ENCODE results near the gene ADAM19. TPM values are rescaled to one million over a fixed set of nuclear protein-coding genes. Genes with fewer than 3 reads are reported as not detected.

ADAM19 gene
- total RNA-seq, 6 experiments from 2014 or later: 75.4 to 152 (median 83.2) TPM

- TF ChIP-seq CTCF (IDR thresholded peaks at IDR 0.05): no peak
- peaks cover 4% of the 10 kb centered on the region for H3K27me3 Mint-ChIP-seq (ENCODE audit: insufficient read depth)
- H3K9me3 Mint-ChIP-seq: no peaks in the 10 kb centered on the region
- no peak overlapping the region for H3K27ac Mint-ChIP-seq
- no peak for DNase-seq
- H3K36me3 Mint-ChIP-seq (ENCODE audit: low read depth): no peaks in the 10 kb centered on the region
- peaks cover 33% of the 10 kb centered on the region for H3K4me1 Mint-ChIP-seq (ENCODE audit: low read depth)
- peak overlapping the region; percentile 75; the same call in 1 of the 2 replicates for H3K4me3 Mint-ChIP-seq
Observed at GRCh38 chr5:157460921-157461792, 114.4 kb downstream of the ADAM19 start.

- Mint-ChIP-seq H3K27me3 (ENCODE audit: insufficient read depth) (peaks cover 5% of the 10 kb centered on the region), H3K4me3 (peak within 1 kb of the TSS; percentile 75), H3K27ac (no peak within 1 kb of the TSS), H3K9me3 (no peaks in the 10 kb centered on the region), H3K4me1 (ENCODE audit: low read depth) (peaks cover 21% of the 10 kb centered on the region), H3K36me3 (ENCODE audit: low read depth) (no peaks in the 10 kb centered on the region)
- TF ChIP-seq CTCF (IDR thresholded peaks at IDR 0.05): no peak
- DNase-seq: no peak
Observed at GRCh38 chr5:157459715-157460599, 115.6 kb downstream of the ADAM19 start, which contains the start of gene NIPAL4. TSS of gene NIPAL4 (plus strand) at chr5:157460213. CDS start at chr5:157460321, 108 bp downstream.

GRCh38 chr5:157458835-157459234 lies 116.7 kb downstream of the ADAM19 start:
- DNase-seq: no peak
- H3K9me3 Mint-ChIP-seq: no peaks in the 10 kb centered on the region
- peaks cover 5% of the 10 kb centered on the region for H3K27me3 Mint-ChIP-seq (ENCODE audit: insufficient read depth)
- H3K27ac Mint-ChIP-seq: no peak overlapping the region
- TF ChIP-seq CTCF (IDR thresholded peaks at IDR 0.05): no peak
- no peak overlapping the region for H3K4me3 Mint-ChIP-seq
- H3K4me1 Mint-ChIP-seq (ENCODE audit: low read depth): peaks cover 10% of the 10 kb centered on the region
- H3K36me3 Mint-ChIP-seq (ENCODE audit: low read depth): no peaks in the 10 kb centered on the region

GRCh38 chr5:157457391-157457790 lies 118.2 kb downstream of the ADAM19 start:
- Mint-ChIP-seq H3K9me3 (no peaks in the 10 kb centered on the region), H3K36me3 (ENCODE audit: low read depth) (no peaks in the 10 kb centered on the region), H3K4me1 (ENCODE audit: low read depth) (no peaks in the 10 kb centered on the region), H3K4me3 (no peak overlapping the region), H3K27ac (no peak overlapping the region), H3K27me3 (ENCODE audit: insufficient read depth) (peaks cover 5% of the 10 kb centered on the region)
- no peak for TF ChIP-seq CTCF (IDR thresholded peaks at IDR 0.05)
- no peak for DNase-seq

- Mint-ChIP-seq H3K36me3 (ENCODE audit: low read depth) (no peaks in the 10 kb centered on the region), H3K27me3 (ENCODE audit: insufficient read depth) (peaks cover 7% of the 10 kb centered on the region), H3K27ac (no peak overlapping the region), H3K4me1 (ENCODE audit: low read depth) (no peaks in the 10 kb centered on the region), H3K9me3 (no peaks in the 10 kb centered on the region), H3K4me3 (no peak overlapping the region)
- DNase-seq: no peak
- TF ChIP-seq CTCF (IDR thresholded peaks at IDR 0.05): no peak
Observed at GRCh38 chr5:157456301-157456700, 119.3 kb downstream of the ADAM19 start.

All from HFFc6 (cell line).